Measurements from ENCODE around the gene C2CD5. TPM values are rescaled to one million over a fixed set of nuclear protein-coding genes. Genes with fewer than 3 reads are reported as not detected.
A peak's percentile ranks its signal among the peaks of the same experiment; 100 is the strongest.

C2CD5 gene
- total RNA-seq, 1 experiment from 2014 or later, result 27.1 TPM

DNA sequence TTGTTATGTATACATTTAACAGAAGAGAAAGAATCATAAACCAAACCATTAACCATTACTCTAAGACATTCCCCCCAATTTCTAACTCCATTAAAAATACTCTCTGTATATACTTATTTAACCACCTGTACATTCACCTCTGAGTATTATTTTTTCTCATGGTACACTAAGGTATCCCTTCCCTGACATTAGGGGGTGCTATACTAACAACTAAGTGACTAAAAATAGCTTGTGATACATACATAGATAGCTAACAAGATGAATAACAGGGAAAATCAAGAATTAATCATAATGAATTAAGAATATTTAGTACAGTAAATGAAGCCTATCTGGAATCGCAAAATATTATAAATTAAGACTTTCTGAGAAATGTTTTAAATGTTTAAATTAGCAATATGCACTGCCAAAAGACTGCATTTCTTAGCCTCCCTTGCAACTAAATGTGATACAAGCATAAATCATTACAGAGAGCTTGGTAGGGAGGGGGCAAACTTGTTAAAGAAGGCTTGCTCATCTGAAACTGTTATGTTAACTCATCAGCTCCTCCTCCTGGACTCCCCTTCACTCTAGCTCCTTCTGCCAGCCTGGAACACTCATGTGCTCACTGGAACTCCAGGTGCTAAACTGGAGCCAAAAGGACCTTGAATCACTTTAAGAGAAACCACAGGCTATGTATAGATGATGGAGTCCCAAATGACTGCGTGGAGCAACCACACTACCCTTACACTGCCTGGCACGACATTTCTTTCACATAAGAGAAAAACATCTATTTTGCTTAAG, 14.9 kb downstream of the C2CD5 start:
- BruUV-seq (replicated peaks), result no TSS peak
- Histone ChIP-seq H3K36me3 (ENCODE audit: insufficient read depth, low read length, poor library complexity, severe bottlenecking) (peaks cover 20% of the 10 kb centered on the region), H3K27me3 (replicated peaks; ENCODE audit: insufficient read depth, low read depth, low read length, poor library complexity) (no peaks in the 10 kb centered on the region), H3K4me3 (ENCODE audit: low read depth, low read length, poor library complexity, severe bottlenecking) (no peak overlapping the region), H3K27ac (ENCODE audit: low read depth, low read length, poor library complexity, severe bottlenecking) (no peak overlapping the region), H3K9me3 (ENCODE audit: low read depth, low read length, poor library complexity, severe bottlenecking) (peaks cover 9% of the 10 kb centered on the region), H3K4me1 (ENCODE audit: insufficient read depth, low read length, poor library complexity, severe bottlenecking) (peaks cover 7% of the 10 kb centered on the region)
- POLR2A ChIA-PET (ENCODE audit: low non-redundant PET), result no interaction called here
- TF ChIP-seq, protein P1, sequence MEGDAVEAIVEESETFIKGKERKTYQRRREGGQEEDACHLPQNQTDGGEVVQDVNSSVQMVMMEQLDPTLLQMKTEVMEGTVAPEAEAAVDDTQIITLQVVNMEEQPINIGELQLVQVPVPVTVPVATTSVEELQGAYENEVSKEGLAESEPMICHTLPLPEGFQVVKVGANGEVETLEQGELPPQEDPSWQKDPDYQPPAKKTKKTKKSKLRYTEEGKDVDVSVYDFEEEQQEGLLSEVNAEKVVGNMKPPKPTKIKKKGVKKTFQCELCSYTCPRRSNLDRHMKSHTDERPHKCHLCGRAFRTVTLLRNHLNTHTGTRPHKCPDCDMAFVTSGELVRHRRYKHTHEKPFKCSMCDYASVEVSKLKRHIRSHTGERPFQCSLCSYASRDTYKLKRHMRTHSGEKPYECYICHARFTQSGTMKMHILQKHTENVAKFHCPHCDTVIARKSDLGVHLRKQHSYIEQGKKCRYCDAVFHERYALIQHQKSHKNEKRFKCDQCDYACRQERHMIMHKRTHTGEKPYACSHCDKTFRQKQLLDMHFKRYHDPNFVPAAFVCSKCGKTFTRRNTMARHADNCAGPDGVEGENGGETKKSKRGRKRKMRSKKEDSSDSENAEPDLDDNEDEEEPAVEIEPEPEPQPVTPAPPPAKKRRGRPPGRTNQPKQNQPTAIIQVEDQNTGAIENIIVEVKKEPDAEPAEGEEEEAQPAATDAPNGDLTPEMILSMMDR (conservative IDR thresholded peaks at IDR 0.05; ENCODE audit: low read depth, low read length), result peak; percentile 63
- no peak for TF ChIP-seq EZH2 (IDR thresholded peaks at IDR 0.05; ENCODE audit: borderline replicate concordance, low read depth, low read length, poor library complexity, severe bottlenecking)
- CTCF ChIA-PET, result interaction anchor here (0.5 to 1.0 kb wide), 4 partner anchors 10 to 111 kb away, joined by 3 to 6 read pairs (median 4); partner anchors contain the start of gene C2CD5
- peak; percentile 48 for DNase-seq (ENCODE audit: low spot score)
- intact Hi-C loops (cut with micrococcal nuclease; ENCODE audit: unreplicated experiment), result no loop called here

GRCh38 chr12:22527999-22528398, 16.3 kb downstream of the C2CD5 start:
- no peak for DNase-seq (ENCODE audit: low spot score)
- ChIA-PET POLR2A (ENCODE audit: low non-redundant PET) (no interaction called here), CTCF (no interaction called here)
- no peak for TF ChIP-seq EZH2 (IDR thresholded peaks at IDR 0.05; ENCODE audit: borderline replicate concordance, low read depth, low read length, poor library complexity, severe bottlenecking)
- TF ChIP-seq, protein P1 (conservative IDR thresholded peaks at IDR 0.05; ENCODE audit: low read depth, low read length), result no peak
- no TSS peak for BruUV-seq (replicated peaks)
- intact Hi-C loops (cut with micrococcal nuclease; ENCODE audit: unreplicated experiment), result no loop called here
- Histone ChIP-seq H3K36me3 (ENCODE audit: insufficient read depth, low read length, poor library complexity, severe bottlenecking) (peaks cover 21% of the 10 kb centered on the region), H3K27me3 (replicated peaks; ENCODE audit: insufficient read depth, low read depth, low read length, poor library complexity) (no peaks in the 10 kb centered on the region), H3K4me3 (ENCODE audit: low read depth, low read length, poor library complexity, severe bottlenecking) (no peak overlapping the region), H3K27ac (ENCODE audit: low read depth, low read length, poor library complexity, severe bottlenecking) (no peak overlapping the region), H3K4me1 (ENCODE audit: insufficient read depth, low read length, poor library complexity, severe bottlenecking) (peaks cover 10% of the 10 kb centered on the region), H3K9me3 (ENCODE audit: low read depth, low read length, poor library complexity, severe bottlenecking) (peaks cover 9% of the 10 kb centered on the region)

GRCh38 chr12:22526836-22527235, 17.5 kb downstream of the C2CD5 start:
- no peak overlapping the region for H3K4me3 ChIP-seq (ENCODE audit: low read depth, low read length, poor library complexity, severe bottlenecking)
- peaks cover 10% of the 10 kb centered on the region for H3K4me1 ChIP-seq (ENCODE audit: insufficient read depth, low read length, poor library complexity, severe bottlenecking)
- TF ChIP-seq EZH2 (IDR thresholded peaks at IDR 0.05; ENCODE audit: borderline replicate concordance, low read depth, low read length, poor library complexity, severe bottlenecking), result no peak
- TF ChIP-seq, protein P1 (conservative IDR thresholded peaks at IDR 0.05; ENCODE audit: low read depth, low read length), result no peak
- ChIA-PET POLR2A (ENCODE audit: low non-redundant PET) (no interaction called here), CTCF (no interaction called here)
- no peak overlapping the region for H3K27ac ChIP-seq (ENCODE audit: low read depth, low read length, poor library complexity, severe bottlenecking)
- no TSS peak for BruUV-seq (replicated peaks)
- H3K27me3 ChIP-seq (replicated peaks; ENCODE audit: insufficient read depth, low read depth, low read length, poor library complexity), result no peaks in the 10 kb centered on the region
- DNase-seq (ENCODE audit: low spot score), result no peak
- peaks cover 9% of the 10 kb centered on the region for H3K9me3 ChIP-seq (ENCODE audit: low read depth, low read length, poor library complexity, severe bottlenecking)
- peaks cover 20% of the 10 kb centered on the region for H3K36me3 ChIP-seq (ENCODE audit: insufficient read depth, low read length, poor library complexity, severe bottlenecking)
- intact Hi-C loops (cut with micrococcal nuclease; ENCODE audit: unreplicated experiment), result no loop called here
